ENCODE results near the gene SLIT1.

Gene SLIT1

GRCh38 chr10:97065686-97066660, 119.8 kb downstream of the SLIT1 start:
- DNase-seq (ENCODE audit: low read depth in 1 of 2, low spot score in 1 of 2), result no peak

GRCh38 chr10:97065128-97065527, 120.6 kb downstream of the SLIT1 start:
- no peak for DNase-seq (ENCODE audit: low read depth in 1 of 2, low spot score in 1 of 2)

GRCh38 chr10:97063983-97064837, 121.5 kb downstream of the SLIT1 start:
- DNase-seq (ENCODE audit: low read depth in 1 of 2, low spot score in 1 of 2), result no peak

GRCh38 chr10:97063271-97063982, 122.3 kb downstream of the SLIT1 start:
- no peak for DNase-seq (ENCODE audit: low read depth in 1 of 2, low spot score in 1 of 2)

- no peak for DNase-seq (ENCODE audit: low read depth in 1 of 2, low spot score in 1 of 2)
Observed at GRCh38 chr10:97062456-97062855, 123.3 kb downstream of the SLIT1 start.

GRCh38 chr10:97062046-97062445, 123.7 kb downstream of the SLIT1 start:
- DNase-seq (ENCODE audit: low read depth in 1 of 2, low spot score in 1 of 2), result no peak

- no peak for DNase-seq (ENCODE audit: low read depth in 1 of 2, low spot score in 1 of 2)
Observed at GRCh38 chr10:97061423-97061822, 124.3 kb downstream of the SLIT1 start.

GRCh38 chr10:97060441-97061084, 125.2 kb downstream of the SLIT1 start:
- DNase-seq (ENCODE audit: low read depth in 1 of 2, low spot score in 1 of 2), result no peak

- no peak for DNase-seq (ENCODE audit: low read depth in 1 of 2, low spot score in 1 of 2)
Observed at GRCh38 chr10:97059872-97060205, 125.9 kb downstream of the SLIT1 start.

- no peak for DNase-seq (ENCODE audit: low read depth in 1 of 2, low spot score in 1 of 2)
Observed at GRCh38 chr10:97059006-97059871, 126.5 kb downstream of the SLIT1 start.

GRCh38 chr10:97058521-97058920, 127.2 kb downstream of the SLIT1 start:
- DNase-seq (ENCODE audit: low read depth in 1 of 2, low spot score in 1 of 2), result no peak

- no peak for DNase-seq (ENCODE audit: low read depth in 1 of 2, low spot score in 1 of 2)
Observed at GRCh38 chr10:97057491-97058235, 128.1 kb downstream of the SLIT1 start.

GRCh38 chr10:97056003-97056630, 129.6 kb downstream of the SLIT1 start:
- no peak for DNase-seq (ENCODE audit: low read depth in 1 of 2, low spot score in 1 of 2)

GRCh38 chr10:97053276-97053675, 132.5 kb downstream of the SLIT1 start:
- DNase-seq (ENCODE audit: low read depth in 1 of 2, low spot score in 1 of 2), result no peak

GRCh38 chr10:97050956-97051496, 134.7 kb downstream of the SLIT1 start:
- no peak for DNase-seq (ENCODE audit: low read depth in 1 of 2, low spot score in 1 of 2)

- DNase-seq (ENCODE audit: low read depth in 1 of 2, low spot score in 1 of 2), result no peak
Observed at GRCh38 chr10:97050205-97050745, 135.5 kb downstream of the SLIT1 start.

GRCh38 chr10:97049670-97050069, 136.1 kb downstream of the SLIT1 start:
- DNase-seq (ENCODE audit: low read depth in 1 of 2, low spot score in 1 of 2), result no peak

Measured in stimulated activated CD4-positive, alpha-beta T cell treated with anti-CD3 and anti-CD28 coated beads, Interleukin-15, amount 100 ng/mL, for 1 hour (primary cell).